NB4 (cell line): ENCODE data around the gene SLC16A13.

Experiments used
- CTCF ChIP-seq: IDR thresholded peaks from one replicate; pipeline ENCODE4 v1.5.1; 2012; ENCODE audit warnings: low read depth, low read length
- POLR2A ChIP-seq: IDR thresholded peaks from 2 replicates; pipeline ENCODE4 v1.6.1; 2011; ENCODE audit warnings: mild to moderate bottlenecking; ENCODE audit not compliant: insufficient read length; ENCODE audit errors: extremely low read depth

- no peak for TF ChIP-seq POLR2A
- no peak for TF ChIP-seq CTCF
Observed at GRCh38 chr17:7047566-7047965, 11.8 kb downstream of the SLC16A13 start.
